Suppressor macrophage treated with lipopolysaccharide for 1 hour (primary cell): ENCODE data around the gene AHRR.
"Not testable (repeated sequence)": the region's sequence is repeated elsewhere in the genome, so short reads cannot be mapped to it uniquely, and the experiment has no call there.

Experiments used
- DNase-seq, 3 donors: peaks; one replicate each; pipeline ENCODE4 v3.0.0-alpha.2; 2020 to 2022

AHRR gene

DNA sequence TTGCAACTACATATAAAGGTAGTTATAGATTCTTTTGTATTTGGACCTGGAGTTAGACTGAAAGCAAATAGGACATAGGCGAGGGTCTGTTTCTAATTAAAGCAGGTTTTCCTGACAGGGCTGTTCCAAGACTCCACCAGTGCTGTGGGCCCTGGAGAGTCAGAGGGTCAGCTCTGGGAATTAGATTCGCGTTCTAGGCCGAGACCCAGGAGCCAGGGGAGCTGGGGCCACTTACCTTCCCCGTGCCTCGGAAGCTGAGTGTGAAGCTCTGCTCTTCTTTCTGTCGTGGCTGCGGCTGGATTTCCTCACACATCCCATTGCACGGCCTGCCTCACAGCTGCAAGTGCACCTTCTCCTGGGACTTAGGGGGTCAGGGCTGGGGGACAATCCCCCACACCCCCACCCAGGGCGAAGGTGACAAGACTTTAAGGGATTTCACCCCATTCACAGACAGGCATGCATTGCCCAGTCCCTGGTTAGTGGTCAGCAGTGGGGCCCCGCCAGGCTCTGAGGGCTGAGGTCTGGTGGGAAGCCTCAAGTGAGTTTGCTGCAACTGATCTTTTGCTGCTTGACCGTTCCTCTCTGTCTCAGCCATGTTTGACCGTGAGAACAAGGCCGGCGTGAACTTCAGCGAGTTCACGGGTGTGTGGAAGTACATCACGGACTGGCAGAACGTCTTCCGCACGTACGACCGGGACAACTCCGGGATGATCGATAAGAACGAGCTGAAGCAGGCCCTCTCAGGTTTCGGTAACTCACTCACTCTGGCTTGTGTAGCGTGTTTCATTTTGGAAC is 15.3 kb upstream of the AHRR start:
- no peak for DNase-seq

DNA sequence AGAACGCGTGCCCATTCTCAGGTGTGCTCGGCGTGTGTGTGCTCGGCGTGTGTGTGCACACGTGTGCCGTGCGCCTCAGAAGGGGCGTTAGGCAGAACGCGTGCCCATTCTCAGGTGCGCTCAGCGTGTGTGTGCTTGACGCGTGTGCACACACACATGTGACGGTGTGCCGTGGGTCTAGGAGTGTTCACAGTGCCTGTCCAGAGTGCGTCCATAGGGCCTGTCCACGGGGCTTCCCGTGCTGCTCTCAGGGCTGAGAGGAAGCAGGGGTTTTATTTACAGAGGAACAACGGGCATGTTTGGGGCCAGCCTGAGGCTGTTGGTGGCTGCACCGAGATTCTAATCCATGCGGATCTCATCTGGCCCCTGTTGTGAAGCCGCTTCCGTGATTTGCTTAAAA is 14.2 kb upstream of the AHRR start:
- DNase-seq, result no peak

- DNase-seq, result no peak
These were observed 13.5 kb upstream of the AHRR start for GRCh38 chr5:307794-308579.

GRCh38 chr5:308672-309271 is 12.7 kb upstream of the AHRR start:
- DNase-seq, result no peak

DNA sequence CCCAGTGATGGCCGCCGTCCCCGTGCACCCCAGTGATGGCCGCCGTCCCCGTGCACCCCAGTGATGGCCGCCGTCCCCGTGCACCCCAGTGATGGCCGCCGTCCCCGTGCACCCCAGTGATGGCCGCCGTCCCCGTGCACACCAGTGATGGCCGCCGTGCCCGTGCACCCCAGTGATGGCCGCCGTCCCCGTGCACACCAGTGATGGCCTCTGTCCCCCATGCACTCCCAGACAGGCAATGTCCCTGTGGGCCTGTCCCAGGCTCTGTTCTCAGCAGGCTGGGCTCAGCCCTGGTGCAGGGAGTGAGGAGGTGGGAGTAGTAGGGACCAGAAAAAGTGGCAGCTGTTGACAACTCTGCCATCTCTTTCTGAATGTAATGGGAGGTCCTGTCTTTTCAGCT is 11.7 kb upstream of the AHRR start:
- not testable (repeated sequence) for DNase-seq

DNA sequence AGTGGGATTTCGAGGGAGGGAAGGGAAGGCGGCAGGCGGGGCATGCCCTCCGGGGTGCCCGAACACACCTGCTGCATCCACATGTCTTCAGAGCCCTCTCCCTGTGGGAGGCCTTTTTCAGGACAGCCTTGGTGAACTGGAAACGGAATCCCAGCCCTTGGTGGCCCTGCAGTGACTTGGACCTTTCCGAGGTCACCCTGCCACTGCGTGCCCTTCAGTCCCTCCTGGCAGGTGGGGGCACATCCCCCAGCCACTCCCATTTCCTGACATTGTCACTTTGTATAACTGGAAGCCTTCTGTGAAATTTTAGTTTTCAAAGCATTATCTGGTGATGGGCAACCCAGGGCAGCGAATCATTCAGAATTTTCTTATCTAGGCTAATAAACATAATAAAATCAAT is 11.0 kb upstream of the AHRR start:
- no peak for DNase-seq

DNA sequence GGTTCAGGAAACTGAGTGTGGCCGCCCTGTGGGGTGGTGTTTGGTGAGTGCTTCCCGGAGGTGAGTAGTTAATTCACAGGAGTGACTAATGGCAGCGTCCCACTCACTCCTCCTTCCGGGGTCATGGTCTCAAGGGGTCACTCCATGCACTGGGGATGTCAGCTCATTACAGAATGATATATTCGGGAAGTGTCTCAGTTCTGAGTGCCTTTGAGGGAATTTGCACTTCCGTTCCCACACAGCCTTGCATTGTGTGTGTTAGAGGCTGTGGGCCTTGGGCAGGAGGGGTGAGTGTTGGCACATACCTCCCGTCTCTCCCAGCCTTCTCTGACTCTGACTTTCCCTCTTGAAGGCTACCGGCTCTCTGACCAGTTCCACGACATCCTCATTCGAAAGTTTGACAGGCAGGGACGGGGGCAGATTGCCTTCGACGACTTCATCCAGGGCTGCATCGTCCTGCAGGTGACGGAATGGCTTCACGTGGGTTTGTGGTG is 10.5 kb upstream of the AHRR start:
- no peak for DNase-seq

DNA sequence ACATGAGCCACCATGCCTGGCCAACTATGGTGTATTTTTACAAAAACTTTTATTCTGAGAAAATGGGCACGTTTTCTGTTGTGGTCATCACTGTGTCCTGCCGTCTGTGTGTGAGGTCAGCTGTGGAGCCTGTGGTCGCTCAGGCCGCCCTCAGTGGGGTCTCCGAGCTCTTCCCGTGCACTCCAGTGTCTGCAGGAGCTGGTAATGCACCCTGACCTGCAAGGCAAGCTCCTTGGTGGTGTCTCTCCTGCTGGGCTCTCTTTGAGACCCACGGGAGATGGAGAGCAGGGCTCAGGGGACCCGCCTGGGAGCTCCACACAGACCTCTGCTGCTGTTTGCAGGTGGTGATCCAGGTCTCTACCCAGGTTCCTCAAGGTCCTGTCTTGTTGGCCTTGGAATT is 9.6 kb upstream of the AHRR start:
- DNase-seq, result no peak

GRCh38 chr5:312845-313244 is 8.7 kb upstream of the AHRR start:
- no peak for DNase-seq

DNA sequence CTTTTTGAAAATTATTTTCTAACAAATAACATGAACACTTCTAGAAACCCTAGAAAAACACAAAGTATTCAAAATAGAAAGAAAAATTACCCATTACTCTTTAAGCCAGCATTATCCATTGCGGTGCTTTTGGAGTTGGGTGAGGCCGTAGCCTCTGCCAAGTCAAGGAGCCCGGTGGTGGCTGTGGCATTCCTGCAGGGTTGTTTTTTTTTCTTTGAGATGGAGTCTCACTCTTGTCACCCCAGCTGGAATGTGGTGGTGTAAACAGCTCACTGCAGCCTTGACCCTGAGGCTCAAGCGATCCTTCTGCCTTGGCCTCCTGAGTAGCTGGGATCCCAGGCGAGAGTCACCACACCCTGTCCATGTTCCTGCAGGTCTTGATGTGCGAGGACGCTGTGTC is 8.2 kb upstream of the AHRR start:
- no peak for DNase-seq

DNA sequence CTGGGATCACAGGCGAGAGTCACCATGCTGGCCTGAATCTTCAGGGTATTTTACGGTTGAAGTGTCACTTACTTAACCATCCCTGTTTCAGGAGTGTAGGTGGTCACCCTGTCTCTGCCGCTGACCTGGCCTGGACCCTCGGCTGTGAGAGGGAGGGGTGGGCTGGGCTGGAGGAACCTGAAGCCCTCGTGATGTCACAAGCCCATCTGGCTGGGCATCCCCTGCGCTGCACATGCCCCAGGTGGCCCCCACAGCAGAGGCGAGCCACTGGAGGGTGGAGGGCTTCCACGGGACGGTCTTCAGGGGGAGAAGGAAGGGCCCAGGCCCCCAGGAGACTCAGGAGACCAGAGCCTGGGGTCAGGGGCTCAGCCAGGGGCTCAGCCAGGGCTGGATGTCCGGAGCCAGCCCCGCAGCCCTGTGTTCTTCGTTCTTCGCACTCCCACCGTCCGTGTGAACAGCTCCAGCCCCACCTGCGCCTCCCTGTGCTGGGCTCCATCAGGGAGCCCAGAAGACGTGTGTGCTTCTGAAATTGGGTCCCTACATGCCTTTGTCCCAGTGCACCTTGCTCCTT is 7.6 kb upstream of the AHRR start:
- DNase-seq, result no peak

DNA sequence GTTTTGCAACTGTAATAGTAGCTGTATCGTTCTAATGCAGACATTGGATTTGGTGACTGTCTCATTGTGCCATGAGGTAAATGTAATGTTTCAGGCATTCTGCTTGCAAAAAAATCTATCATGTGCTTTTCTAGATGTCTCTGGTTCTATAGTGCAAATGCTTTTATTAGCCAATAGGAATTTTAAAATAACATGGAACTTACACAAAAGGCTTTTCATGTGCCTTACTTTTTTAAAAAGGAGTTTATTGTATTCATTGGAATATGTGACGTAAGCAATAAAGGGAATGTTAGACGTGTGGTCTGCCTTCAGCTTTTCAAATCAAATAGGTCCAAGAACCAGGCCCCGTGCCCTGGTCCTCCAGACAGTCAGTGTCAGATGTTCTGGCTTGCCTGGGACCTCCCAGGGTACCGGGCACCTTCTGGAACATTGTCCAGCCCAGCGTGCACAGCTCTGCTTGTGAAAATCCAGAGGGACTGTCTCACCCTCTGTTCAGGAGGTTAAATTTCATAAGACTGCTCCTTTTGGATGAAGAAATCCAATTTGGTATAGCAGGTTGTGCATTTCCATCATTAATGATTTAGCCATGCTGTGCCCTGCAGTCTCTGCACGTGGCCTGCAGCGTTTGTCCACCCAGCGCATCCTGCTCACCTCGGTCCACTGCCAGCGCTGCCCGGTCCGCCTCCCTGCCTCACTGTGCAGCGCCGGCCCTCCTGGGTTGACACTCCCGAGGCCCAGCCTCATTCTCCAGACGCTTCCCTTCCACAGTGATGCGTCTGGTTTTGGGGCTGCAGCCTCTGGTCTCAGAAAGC is 6.6 kb upstream of the AHRR start:
- no peak for DNase-seq

GRCh38 chr5:315488-316209 is 5.9 kb upstream of the AHRR start:
- no peak for DNase-seq

- DNase-seq, result no peak
These were observed 5.1 kb upstream of the AHRR start for GRCh38 chr5:316210-317085.

DNA sequence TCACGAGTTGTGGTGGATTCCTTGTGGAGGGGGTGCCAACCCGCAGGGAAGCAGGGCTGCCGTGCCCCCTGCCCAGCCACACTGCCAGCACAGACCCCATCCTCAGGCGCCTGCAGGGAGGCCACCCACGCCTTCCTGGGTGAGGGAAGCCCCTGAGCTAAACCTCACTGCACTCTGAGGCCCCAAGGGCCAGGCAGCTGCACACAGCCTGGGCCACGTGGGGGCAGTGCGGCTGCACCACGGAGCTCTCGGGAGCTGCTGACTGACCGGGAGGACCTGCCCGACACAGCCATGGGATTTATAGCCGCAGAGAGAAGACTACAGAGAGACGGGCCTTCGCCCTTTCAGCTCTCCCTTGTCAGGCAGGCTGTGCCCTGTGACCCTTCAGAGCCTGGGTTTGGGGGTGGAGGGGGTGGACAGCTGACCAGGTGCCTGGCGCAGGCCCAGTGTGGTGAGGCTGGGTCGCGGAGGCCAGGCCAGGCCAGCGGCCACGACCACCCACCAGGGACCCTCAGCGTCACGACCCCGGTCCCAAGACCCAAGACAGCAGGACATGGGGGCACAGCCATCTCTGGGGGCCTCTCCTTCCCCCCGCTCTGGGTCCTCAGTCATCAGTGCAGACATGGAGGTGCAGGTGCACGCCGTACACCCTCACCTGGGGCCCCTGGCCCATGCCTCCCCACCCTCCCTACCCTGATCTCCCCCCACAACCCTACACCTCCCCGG is 4.3 kb upstream of the AHRR start:
- peak; percentile 75 to 87 (median 84) for DNase-seq

- peak; percentile 57 to 67 (median 60) for DNase-seq
These were observed 3.1 kb upstream of the AHRR start for GRCh38 chr5:318341-318897.

DNA sequence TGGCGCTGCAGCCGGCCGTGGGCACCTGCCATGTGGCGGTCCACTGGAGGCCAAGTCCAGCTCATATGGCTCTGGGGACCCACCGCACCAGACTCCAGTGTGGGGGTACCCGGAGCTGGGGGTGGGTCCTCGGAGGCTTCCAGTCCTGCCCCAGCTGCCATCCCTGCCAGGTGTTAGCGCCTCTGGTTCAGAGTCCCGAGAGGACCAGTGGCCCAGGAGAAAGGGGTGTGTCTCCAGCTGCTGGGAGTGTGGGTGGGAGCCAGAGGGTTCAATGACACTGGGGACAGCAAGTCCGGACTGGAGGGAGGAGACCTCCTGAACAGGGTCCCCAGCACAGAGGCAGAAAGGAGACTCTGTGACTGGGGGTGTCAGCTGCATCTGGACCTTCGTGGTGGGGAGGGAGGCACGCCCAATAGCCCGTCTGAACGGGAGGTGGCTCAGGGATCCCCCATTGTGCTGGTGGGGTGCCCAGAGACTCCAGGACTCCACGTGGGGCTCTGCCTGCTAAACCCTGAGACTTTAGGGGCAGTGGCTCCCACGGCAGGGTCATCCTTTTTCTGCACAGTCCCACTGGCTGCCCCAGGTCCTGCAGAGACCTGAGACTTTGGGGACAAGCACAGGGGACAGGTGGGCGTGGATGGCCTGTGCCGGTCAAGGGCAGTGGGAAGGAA is 2.4 kb upstream of the AHRR start:
- DNase-seq, result no peak

- no peak for DNase-seq
These were observed 837 bp upstream of the AHRR start for GRCh38 chr5:320524-321229.
